SU-DHL-6 (cell line): ENCODE data around the gene GP1BB.
"Not testable (repeated sequence)": the region's sequence is repeated elsewhere in the genome, so short reads cannot be mapped to it uniquely, and the experiment has no call there.

Experiments
- CTCF ChIP-seq: fragments of 200-600 bp; sonication (generic); IDR thresholded peaks from one replicate; pipeline ENCODE4 v1.5.1; 2017; ENCODE audit warnings: antibody characterized with exemption, mild to moderate bottlenecking, low read length, moderate library complexity; ENCODE audit not compliant: insufficient read depth, poor library complexity, severe bottlenecking
- EZH2phosphoT487 ChIP-seq: fragments of 200-600 bp; sonication (generic), shearing (Covaris generic); conservative IDR thresholded peaks from 2 replicates; pipeline ENCODE4 v1.6.1; 2018; ENCODE audit warnings: mild to moderate bottlenecking, antibody characterized with exemption, low read length, moderate library complexity, mixed read lengths

- not testable (repeated sequence) for TF ChIP-seq CTCF, EZH2phosphoT487
These were observed 25.5 kb upstream of the GP1BB start for GRCh38 chr22:19697871-19698270.
